Ishikawa (cell line): ENCODE data around the gene SMARCC1.
A peak's percentile ranks its signal among the peaks of the same experiment; 100 is the strongest.

ENCODE experiments used
- CREB1 ChIP-seq: IDR thresholded peaks from 2 replicates; pipeline ENCODE4 v1.6.1; 2012; ENCODE audit warnings: low read depth
- EGR1 ChIP-seq: IDR thresholded peaks from 2 replicates; pipeline ENCODE4 v1.6.1; 2012
- EP300 ChIP-seq: IDR thresholded peaks from 2 replicates; pipeline ENCODE4 v1.6.1; 2012; ENCODE audit warnings: borderline replicate concordance
- NFIC ChIP-seq: IDR thresholded peaks from 2 replicates; pipeline ENCODE4 v1.6.1; 2012
- REST ChIP-seq: IDR thresholded peaks from 2 replicates; pipeline ENCODE4 v1.6.1; 2012; ENCODE audit warnings: low read depth, mild to moderate bottlenecking
- TAF1 ChIP-seq: IDR thresholded peaks from 2 replicates; pipeline ENCODE4 v1.6.1; 2012; ENCODE audit warnings: low read depth, mild to moderate bottlenecking
- TEAD4 ChIP-seq: IDR thresholded peaks from 2 replicates; pipeline ENCODE4 v1.6.1; 2012
- YY1 ChIP-seq: IDR thresholded peaks from 2 replicates; pipeline ENCODE4 v1.6.1; 2012; ENCODE audit warnings: low read depth
- TF ChIP-seq, protein P1 (sequence below): IDR thresholded peaks from 2 replicates; pipeline ENCODE4 v1.6.1; 2012

DNA sequence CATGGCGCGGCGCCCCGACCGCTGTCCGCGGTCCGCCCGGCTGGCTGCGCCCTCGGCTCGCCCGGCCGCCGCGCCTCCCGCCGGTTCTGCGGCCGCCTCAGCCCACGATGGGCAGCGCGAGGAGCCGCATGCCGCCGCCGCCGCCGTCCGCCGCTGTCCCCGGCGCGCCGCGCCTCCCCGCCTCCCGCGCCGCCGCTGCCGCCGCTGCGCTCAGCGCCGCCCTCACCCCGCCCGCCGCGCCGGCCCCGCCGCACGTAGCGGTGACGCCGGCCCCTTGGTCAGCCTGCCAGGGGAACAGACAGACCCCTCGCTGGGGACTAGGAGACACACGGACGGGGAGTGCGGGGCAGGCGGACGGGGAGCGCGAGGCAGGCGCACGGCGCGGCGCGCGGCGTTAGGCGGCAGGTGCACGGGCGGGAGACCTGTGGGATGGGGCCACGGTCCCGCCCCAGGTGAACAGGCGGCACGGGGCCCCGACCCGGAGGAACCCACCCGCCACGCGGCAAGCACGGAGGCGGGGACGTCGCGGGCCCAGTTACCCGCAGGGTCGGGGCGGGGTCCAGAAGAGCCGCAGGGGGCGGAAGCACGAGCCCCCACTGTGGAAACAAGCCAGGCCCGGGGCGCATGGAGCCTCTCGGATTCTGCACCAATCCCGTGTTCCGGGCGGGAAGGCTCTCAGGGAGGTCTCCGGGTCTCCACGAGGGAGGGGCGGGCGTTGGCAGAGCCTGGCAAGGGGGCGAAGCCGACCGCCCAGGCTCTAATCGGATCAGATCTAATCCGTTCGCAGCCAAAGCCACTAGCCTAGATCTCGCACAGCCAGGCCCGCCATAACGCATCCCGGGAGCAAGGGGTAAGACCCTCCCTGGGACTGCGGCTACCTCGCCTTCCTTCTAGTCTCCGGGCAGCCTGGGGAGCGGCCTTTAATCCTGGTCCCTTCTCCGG, 202.7 kb downstream of the SMARCC1 start, which contains the start of gene CSPG5:
- TF ChIP-seq REST (no peak), TAF1 (peak; percentile 55; the same call in 1 of the 2 replicates), EP300 (no peak), YY1 (no peak), NFIC (0 out of 2 replicates have a peak, but pooled peaks have one; percentile 30), TEAD4 (no peak), CREB1 (no peak), EGR1 (no peak)
- TF ChIP-seq, protein P1, sequence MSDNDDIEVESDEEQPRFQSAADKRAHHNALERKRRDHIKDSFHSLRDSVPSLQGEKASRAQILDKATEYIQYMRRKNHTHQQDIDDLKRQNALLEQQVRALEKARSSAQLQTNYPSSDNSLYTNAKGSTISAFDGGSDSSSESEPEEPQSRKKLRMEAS: peak; percentile 75
